Measurements from ENCODE around the gene SLC39A11. TPM values are rescaled to one million over a fixed set of nuclear protein-coding genes. Genes with fewer than 3 reads are reported as not detected.

The SLC39A11 gene
- total RNA-seq, 1 donor from 2014 or later: 16.3 TPM

DNA sequence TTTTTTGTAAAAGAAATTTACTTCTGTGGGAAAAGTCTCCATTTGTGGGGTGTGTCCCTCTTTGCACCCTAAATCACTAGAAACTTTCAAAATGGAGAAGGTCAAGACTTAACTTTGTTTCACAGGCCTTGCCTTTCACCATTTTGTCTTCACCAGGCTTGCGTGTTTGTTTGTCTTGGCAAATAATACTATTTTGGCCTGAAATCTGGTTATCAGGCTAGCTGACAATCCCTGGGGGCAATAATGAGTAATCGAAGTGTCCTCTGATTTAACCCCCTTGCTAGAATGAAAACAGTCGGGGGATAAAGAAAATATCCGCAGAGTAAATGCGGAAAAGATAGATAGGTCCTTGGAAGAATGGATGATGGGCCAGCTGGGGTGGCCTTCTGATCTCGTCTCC, 34.5 kb downstream of the SLC39A11 start:
- TF ChIP-seq, protein P1, sequence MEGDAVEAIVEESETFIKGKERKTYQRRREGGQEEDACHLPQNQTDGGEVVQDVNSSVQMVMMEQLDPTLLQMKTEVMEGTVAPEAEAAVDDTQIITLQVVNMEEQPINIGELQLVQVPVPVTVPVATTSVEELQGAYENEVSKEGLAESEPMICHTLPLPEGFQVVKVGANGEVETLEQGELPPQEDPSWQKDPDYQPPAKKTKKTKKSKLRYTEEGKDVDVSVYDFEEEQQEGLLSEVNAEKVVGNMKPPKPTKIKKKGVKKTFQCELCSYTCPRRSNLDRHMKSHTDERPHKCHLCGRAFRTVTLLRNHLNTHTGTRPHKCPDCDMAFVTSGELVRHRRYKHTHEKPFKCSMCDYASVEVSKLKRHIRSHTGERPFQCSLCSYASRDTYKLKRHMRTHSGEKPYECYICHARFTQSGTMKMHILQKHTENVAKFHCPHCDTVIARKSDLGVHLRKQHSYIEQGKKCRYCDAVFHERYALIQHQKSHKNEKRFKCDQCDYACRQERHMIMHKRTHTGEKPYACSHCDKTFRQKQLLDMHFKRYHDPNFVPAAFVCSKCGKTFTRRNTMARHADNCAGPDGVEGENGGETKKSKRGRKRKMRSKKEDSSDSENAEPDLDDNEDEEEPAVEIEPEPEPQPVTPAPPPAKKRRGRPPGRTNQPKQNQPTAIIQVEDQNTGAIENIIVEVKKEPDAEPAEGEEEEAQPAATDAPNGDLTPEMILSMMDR (IDR thresholded peaks at IDR 0.05; ENCODE audit: partially characterized antibody, unreplicated experiment): no peak
- no peaks in the 10 kb centered on the region for H3K27me3 Mint-ChIP-seq (ENCODE audit: unreplicated experiment)

DNA sequence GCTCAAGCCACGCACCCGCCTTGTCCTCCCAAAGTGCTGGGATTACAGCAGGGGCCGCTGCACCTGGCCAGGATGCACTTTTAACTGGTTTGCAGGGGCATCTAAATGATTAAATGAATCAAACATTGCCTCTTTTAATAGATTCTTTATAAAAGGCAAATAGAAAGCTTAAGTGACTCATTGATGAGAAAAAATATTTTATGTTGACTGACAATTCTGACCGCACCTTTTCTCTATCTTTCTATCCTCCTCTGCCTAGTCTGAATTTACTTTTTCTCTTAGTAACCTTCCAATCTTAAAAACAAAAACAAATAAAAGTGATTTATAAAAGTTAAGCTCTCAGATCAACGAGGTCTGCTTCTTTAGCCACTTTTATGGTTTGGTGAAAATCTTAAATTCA, 35.3 kb downstream of the SLC39A11 start:
- H3K27ac Mint-ChIP-seq (ENCODE audit: unreplicated experiment): no peak overlapping the region
- peaks cover 1% of the 10 kb centered on the region for H3K27me3 Mint-ChIP-seq (ENCODE audit: unreplicated experiment)
- H3K9me3 Mint-ChIP-seq (ENCODE audit: unreplicated experiment): peaks cover 2% of the 10 kb centered on the region
- no peaks in the 10 kb centered on the region for H3K4me1 Mint-ChIP-seq (ENCODE audit: low read depth, unreplicated experiment)
- no peaks in the 10 kb centered on the region for H3K36me3 Mint-ChIP-seq (ENCODE audit: unreplicated experiment)
- no peak for DNase-seq
- H3K4me3 Mint-ChIP-seq (ENCODE audit: unreplicated experiment): no peak overlapping the region
- TF ChIP-seq, protein P1 (IDR thresholded peaks at IDR 0.05; ENCODE audit: partially characterized antibody, unreplicated experiment): no peak

More for the DNA sequence above, 34.5 kb downstream of the SLC39A11 start:
- Mint-ChIP-seq H3K27ac (ENCODE audit: unreplicated experiment) (no peak overlapping the region), H3K4me1 (ENCODE audit: low read depth, unreplicated experiment) (no peaks in the 10 kb centered on the region), H3K36me3 (ENCODE audit: unreplicated experiment) (no peaks in the 10 kb centered on the region), H3K4me3 (ENCODE audit: unreplicated experiment) (no peak overlapping the region), H3K9me3 (ENCODE audit: unreplicated experiment) (peaks cover 2% of the 10 kb centered on the region)
- DNase-seq: no peak

DNA sequence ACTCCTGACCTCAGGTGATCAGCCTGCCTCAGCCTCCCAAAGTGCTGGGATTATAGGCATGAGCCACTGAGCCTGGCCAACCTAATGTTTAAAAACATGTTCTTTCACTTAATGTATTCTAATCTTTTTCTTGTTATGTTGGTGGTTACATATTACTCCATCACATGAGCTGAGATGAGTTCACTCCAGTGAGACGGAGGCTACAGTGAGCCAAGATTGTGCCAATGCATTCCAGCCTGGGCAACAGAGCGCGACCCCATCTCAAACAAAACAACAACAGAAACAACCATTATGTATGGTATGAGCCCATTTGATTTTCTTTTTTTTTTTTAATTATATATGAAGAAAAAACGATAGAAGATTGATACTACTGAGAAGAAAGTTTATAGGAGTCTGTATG, 39.6 kb downstream of the SLC39A11 start:
- DNase-seq: no peak
- Mint-ChIP-seq H3K27me3 (ENCODE audit: unreplicated experiment) (peaks cover 3% of the 10 kb centered on the region), H3K4me1 (ENCODE audit: low read depth, unreplicated experiment) (peaks cover 5% of the 10 kb centered on the region), H3K36me3 (ENCODE audit: unreplicated experiment) (no peaks in the 10 kb centered on the region), H3K27ac (ENCODE audit: unreplicated experiment) (no peak overlapping the region), H3K4me3 (ENCODE audit: unreplicated experiment) (no peak overlapping the region), H3K9me3 (ENCODE audit: unreplicated experiment) (peaks cover 3% of the 10 kb centered on the region)
- TF ChIP-seq, protein P1 (IDR thresholded peaks at IDR 0.05; ENCODE audit: partially characterized antibody, unreplicated experiment): no peak

- peaks cover 3% of the 10 kb centered on the region for H3K9me3 Mint-ChIP-seq (ENCODE audit: unreplicated experiment)
- H3K36me3 Mint-ChIP-seq (ENCODE audit: unreplicated experiment): no peaks in the 10 kb centered on the region
- H3K4me3 Mint-ChIP-seq (ENCODE audit: unreplicated experiment): no peak overlapping the region
- DNase-seq: no peak
- peaks cover 6% of the 10 kb centered on the region for H3K4me1 Mint-ChIP-seq (ENCODE audit: low read depth, unreplicated experiment)
- peaks cover 3% of the 10 kb centered on the region for H3K27me3 Mint-ChIP-seq (ENCODE audit: unreplicated experiment)
- TF ChIP-seq, protein P1 (IDR thresholded peaks at IDR 0.05; ENCODE audit: partially characterized antibody, unreplicated experiment): no peak
- H3K27ac Mint-ChIP-seq (ENCODE audit: unreplicated experiment): no peak overlapping the region
Observed at GRCh38 chr17:73050797-73051196, 41.7 kb downstream of the SLC39A11 start.

DNA sequence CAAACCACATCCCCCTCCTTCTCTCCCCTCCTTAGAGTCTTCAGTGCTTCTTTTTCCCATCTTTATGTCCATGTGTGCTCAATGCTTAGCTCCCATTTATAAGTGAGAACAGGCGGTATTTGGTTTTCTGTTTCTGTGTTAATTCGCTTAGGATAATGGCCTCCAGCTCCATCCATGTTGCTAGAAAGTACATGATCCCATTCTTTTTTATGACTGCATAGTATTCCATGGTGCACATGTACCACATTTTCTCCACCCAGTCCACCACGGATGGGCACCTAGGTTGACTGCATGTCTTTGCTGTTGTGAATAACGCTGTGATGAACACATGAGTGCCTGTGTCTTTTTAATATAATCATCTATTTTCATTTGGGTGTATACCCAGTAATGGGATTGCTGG, 44.3 kb downstream of the SLC39A11 start:
- no peak overlapping the region for H3K27ac Mint-ChIP-seq (ENCODE audit: unreplicated experiment)
- peaks cover 3% of the 10 kb centered on the region for H3K27me3 Mint-ChIP-seq (ENCODE audit: unreplicated experiment)
- H3K36me3 Mint-ChIP-seq (ENCODE audit: unreplicated experiment): no peaks in the 10 kb centered on the region
- TF ChIP-seq, protein P1 (IDR thresholded peaks at IDR 0.05; ENCODE audit: partially characterized antibody, unreplicated experiment): no peak
- H3K4me1 Mint-ChIP-seq (ENCODE audit: low read depth, unreplicated experiment): peaks cover 7% of the 10 kb centered on the region
- no peak for DNase-seq
- H3K4me3 Mint-ChIP-seq (ENCODE audit: unreplicated experiment): no peak overlapping the region
- H3K9me3 Mint-ChIP-seq (ENCODE audit: unreplicated experiment): peaks cover 2% of the 10 kb centered on the region
